ENCODE measurements around the gene DTNB.
"Not testable (repeated sequence)": the region's sequence is repeated elsewhere in the genome, so short reads cannot be mapped to it uniquely, and the experiment has no call there.

DTNB gene

GRCh38 chr2:25642298-25642697, 31.1 kb downstream of the DTNB start:
- in situ Hi-C loops (cut with HindIII; ENCODE audit: low pct_ligation_motif_present, low pct_unique_long_range_greater_than_20kb, low sequenced_read_pairs) = no loop called here
- no peak for DNase-seq

GRCh38 chr2:25639696-25640095, 33.7 kb downstream of the DTNB start:
- in situ Hi-C loops (cut with HindIII; ENCODE audit: low pct_ligation_motif_present, low pct_unique_long_range_greater_than_20kb, low sequenced_read_pairs) = no loop called here
- DNase-seq = no peak

DNA sequence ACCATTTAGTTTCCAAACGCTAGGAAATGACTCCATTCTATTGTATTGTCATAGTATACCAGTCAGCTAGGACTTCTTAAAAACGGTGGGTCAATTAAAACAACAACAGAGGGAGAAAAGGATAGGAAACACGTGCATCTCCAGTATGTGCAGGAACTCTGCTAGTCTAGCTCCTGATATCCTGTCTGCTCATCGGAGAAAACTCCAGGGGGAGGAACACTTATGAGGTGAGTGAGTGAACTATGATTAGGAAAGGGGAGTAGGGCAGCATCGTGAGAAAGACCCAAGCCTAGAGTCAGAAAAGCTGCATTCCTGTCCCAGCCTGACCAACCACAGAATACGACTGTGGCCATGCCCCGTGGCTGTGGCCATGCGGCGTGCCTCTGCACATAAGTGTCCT, 34.2 kb downstream of the DTNB start:
- in situ Hi-C loops (cut with HindIII; ENCODE audit: low pct_ligation_motif_present, low pct_unique_long_range_greater_than_20kb, low sequenced_read_pairs) = no loop called here

DNA sequence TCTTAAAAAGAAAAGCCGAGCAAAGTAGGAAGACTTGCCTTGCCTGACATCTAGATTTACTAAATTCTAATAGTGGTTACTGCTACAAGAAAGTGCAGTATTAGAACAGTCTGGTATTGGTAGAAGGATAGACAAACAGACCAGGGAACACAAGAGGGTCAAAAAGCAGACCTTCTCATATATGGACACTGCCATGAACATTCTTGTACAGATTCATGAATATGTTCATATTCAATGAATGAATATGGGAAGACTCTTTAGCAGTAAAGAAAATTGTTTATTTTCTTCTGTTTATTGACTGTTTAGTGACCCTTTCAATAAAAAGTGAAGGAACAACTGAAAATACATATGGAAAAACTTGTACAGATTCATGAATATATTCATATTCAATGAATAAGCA, 37.6 kb downstream of the DTNB start:
- in situ Hi-C loops (cut with HindIII; ENCODE audit: low pct_ligation_motif_present, low pct_unique_long_range_greater_than_20kb, low sequenced_read_pairs) = no loop called here
- DNase-seq = no peak

More for the DNA sequence above, 34.2 kb downstream of the DTNB start:
- no peak for DNase-seq

- in situ Hi-C loops (cut with HindIII; ENCODE audit: low pct_ligation_motif_present, low pct_unique_long_range_greater_than_20kb, low sequenced_read_pairs); DNase-seq: not testable (repeated sequence)
Observed at GRCh38 chr2:25633801-25634200, 39.6 kb downstream of the DTNB start.

DNA sequence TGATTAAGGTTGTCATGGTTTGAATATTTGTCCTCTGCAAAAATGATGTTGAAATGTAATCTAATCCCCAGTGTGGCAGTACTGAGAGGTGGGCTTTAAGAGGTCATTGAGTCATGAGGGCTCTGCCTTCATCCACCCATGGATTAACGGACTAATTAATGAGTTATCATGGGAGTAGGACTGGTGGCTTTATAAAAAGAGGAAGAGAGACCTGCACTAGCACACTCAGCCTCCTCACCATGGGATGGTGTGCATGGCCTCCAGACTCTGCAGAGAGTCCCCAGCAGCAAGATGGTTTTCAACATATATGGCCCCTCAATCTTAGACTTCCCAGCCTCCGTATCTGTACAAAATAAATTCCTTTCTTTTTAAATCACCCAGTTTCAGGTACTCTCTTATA, 41.0 kb downstream of the DTNB start:
- DNase-seq = no peak
- in situ Hi-C loops (cut with HindIII; ENCODE audit: low pct_ligation_motif_present, low pct_unique_long_range_greater_than_20kb, low sequenced_read_pairs) = no loop called here

DNA sequence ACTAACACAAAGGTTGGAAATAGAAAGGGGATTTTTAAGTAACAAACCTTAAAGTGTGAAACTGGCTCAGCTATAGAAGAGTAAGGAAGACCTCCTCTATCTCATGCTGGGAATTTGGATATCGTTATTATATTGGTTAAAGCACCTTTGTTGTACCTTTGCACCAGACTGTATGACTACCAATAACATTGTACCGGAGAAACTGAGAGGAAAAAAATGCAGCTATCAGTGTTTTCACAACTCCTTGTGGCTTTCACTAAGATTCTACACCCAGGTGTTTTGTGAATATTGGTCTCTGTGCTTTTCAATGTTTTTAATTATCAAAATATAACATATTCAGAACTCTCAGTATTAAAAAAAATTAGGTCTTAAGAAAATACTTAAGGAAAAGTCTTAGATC, 48.7 kb downstream of the DTNB start:
- DNase-seq = no peak
- in situ Hi-C loops (cut with HindIII; ENCODE audit: low pct_ligation_motif_present, low pct_unique_long_range_greater_than_20kb, low sequenced_read_pairs) = no loop called here

- DNase-seq = no peak
- in situ Hi-C loops (cut with HindIII; ENCODE audit: low pct_ligation_motif_present, low pct_unique_long_range_greater_than_20kb, low sequenced_read_pairs) = no loop called here
Observed at GRCh38 chr2:25623361-25623760, 50.0 kb downstream of the DTNB start.

GRCh38 chr2:25620711-25621110, 52.7 kb downstream of the DTNB start:
- in situ Hi-C loops (cut with HindIII; ENCODE audit: low pct_ligation_motif_present, low pct_unique_long_range_greater_than_20kb, low sequenced_read_pairs) = no loop called here
- no peak for DNase-seq

GRCh38 chr2:25620077-25620476, 53.3 kb downstream of the DTNB start:
- in situ Hi-C loops (cut with HindIII; ENCODE audit: low pct_ligation_motif_present, low pct_unique_long_range_greater_than_20kb, low sequenced_read_pairs) = no loop called here

DNA sequence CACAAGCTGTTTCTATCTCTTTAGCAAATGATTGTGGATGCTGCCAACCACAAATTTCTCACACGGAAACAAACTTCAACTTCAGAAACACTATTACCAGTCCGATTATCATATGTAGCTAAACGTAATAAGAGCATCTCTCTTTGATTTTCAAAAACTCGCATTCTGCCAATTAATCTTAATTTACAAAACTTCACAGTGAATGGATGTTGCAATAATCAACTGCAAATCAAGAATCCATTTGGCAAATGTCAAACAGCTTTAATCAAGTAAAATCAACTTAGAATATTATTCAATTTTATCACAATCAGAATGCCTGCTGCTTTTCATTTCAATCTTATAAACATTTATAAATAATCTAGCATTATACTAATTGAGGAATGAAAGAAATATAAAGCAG, 54.2 kb downstream of the DTNB start:
- no peak for DNase-seq
- in situ Hi-C loops (cut with HindIII; ENCODE audit: low pct_ligation_motif_present, low pct_unique_long_range_greater_than_20kb, low sequenced_read_pairs) = no loop called here

More at GRCh38 chr2:25620077-25620476, 53.3 kb downstream of the DTNB start:
- no peak for DNase-seq

DNA sequence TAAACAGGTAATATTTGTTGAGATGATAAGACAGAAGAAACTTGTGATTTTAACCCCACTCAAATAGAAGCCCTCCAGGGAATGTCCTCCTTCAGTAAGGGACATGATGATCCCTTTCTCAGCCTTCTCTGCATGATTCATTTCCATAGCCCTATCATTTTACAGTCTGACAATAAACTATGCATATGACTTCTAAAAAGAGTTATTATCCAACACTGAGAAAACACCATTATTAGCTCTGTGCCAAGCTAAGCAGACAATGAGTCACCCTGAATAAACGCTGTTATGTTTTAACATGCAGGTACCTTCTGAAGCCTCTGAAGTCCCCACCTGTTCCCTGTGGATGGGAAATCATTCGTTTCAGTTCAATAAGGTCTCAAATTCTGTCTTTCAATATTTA, 54.7 kb downstream of the DTNB start:
- DNase-seq = no peak
- in situ Hi-C loops (cut with HindIII; ENCODE audit: low pct_ligation_motif_present, low pct_unique_long_range_greater_than_20kb, low sequenced_read_pairs) = no loop called here

DNA sequence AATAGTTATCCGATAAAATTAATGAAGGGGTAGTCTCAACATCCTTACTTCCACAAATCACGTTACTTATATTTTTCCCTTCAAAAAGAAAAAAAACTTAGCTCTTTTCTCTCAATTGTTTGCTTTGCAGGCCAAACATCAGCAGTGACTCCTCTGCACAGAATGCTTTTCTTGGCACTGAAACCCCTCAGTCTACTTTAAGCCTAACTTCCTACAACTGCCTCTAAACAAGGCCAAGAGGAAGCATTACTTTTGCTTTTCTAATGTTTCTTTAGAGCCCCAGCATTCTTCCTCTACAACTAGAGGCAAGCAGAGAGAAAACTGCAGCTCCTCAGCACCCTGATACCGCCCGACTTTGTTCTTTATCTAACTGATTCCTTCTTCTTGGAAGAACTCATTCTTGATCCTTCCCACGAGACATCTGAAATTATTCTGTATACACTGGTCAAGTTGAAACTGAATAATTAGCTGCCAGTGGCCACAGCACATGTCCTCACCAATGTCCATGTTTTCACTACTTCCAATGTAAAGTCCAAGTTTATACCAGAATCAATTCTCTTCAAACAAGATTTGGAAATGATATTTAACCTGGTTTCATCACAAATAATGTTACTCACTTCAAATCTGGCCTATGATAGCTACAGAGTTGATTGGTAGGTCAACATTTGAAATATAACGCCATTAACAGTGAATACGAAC, 55.3 kb downstream of the DTNB start:
- in situ Hi-C loops (cut with HindIII; ENCODE audit: low pct_ligation_motif_present, low pct_unique_long_range_greater_than_20kb, low sequenced_read_pairs) = no loop called here
- DNase-seq = no peak

DNA sequence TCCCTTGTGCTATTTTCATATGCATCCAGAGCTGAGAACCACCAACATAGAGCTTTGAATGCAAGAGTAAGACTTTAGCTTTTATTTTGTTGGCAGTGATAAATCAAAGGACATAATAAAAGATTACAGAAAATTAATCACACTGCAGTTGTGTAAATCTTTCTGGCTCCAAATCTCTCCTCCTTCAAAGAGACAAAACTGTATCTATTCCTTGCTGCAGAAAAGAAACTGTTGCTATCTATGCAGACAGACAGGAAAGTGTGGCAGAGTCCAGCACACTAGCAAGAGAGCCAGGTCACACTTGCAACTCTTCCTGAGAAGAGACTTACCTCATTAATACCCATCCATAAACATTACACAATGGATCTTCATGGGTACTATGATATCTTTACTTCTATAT, 57.5 kb downstream of the DTNB start:
- DNase-seq = no peak
- in situ Hi-C loops (cut with HindIII; ENCODE audit: low pct_ligation_motif_present, low pct_unique_long_range_greater_than_20kb, low sequenced_read_pairs) = no loop called here

DNA sequence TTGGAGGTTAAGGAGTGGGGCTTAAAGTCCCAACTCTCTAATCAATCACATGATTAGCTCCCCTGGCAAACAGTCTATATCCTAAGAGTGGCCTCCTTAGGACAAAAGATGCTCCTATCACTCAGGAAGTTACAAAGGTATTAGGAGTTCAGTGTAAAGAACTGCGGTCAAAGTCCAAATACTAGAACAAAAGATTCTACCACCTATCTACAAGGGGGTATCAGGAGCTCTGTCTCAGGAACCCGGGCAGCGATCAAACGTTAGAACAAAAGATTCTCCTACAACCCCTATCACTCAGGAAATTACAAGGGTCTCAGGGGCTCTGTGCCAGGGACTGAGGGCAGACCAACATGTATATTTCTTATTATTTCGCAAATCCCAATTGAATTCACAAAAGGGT, 58.0 kb downstream of the DTNB start:
- no peak for DNase-seq
- in situ Hi-C loops (cut with HindIII; ENCODE audit: low pct_ligation_motif_present, low pct_unique_long_range_greater_than_20kb, low sequenced_read_pairs) = no loop called here

DNA sequence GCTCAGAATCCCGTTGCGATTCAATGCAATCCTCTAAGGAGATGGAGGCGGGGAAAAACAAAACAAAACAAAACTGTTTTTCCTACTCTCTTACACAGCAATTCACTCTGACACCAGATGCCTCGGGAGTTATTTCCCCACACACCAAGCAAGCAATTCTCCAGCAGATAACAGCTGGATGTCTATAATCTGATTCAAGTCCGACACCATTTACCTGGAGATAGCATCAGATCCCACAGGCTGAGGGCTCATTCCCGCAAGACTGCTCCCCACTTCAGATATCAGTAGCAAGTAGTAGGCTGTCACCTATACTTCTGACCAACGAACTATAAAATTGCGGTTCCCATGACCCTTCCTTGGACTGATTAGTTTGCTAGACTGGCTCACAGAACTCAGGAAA, 58.7 kb downstream of the DTNB start:
- in situ Hi-C loops (cut with HindIII; ENCODE audit: low pct_ligation_motif_present, low pct_unique_long_range_greater_than_20kb, low sequenced_read_pairs) = no loop called here
- DNase-seq = no peak

DNA sequence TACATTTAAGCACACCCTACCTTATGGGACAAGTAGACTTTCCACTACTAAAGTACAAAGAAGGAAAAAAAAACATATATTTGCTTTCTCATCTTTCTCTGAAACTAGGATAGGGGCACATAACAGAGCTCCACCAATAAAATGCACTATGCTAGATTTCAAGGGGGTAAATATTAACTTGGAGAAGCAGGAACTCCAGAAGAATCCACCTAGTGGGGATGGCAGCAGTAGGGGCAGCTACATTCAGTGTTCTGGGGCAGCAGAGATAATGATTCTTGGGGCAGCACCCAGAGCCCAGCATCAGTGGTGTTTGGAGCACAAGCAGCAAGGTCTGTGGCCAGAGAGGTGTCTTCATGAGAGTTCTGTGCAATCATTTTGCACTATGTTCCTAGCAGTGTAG, 64.7 kb downstream of the DTNB start:
- in situ Hi-C loops (cut with HindIII; ENCODE audit: low pct_ligation_motif_present, low pct_unique_long_range_greater_than_20kb, low sequenced_read_pairs) = no loop called here

GRCh38 chr2:25606892-25607291, 66.5 kb downstream of the DTNB start:
- in situ Hi-C loops (cut with HindIII; ENCODE audit: low pct_ligation_motif_present, low pct_unique_long_range_greater_than_20kb, low sequenced_read_pairs) = no loop called here
- peak; percentile 53 for DNase-seq

More for the DNA sequence above, 64.7 kb downstream of the DTNB start:
- DNase-seq = peak; percentile 29

DNA sequence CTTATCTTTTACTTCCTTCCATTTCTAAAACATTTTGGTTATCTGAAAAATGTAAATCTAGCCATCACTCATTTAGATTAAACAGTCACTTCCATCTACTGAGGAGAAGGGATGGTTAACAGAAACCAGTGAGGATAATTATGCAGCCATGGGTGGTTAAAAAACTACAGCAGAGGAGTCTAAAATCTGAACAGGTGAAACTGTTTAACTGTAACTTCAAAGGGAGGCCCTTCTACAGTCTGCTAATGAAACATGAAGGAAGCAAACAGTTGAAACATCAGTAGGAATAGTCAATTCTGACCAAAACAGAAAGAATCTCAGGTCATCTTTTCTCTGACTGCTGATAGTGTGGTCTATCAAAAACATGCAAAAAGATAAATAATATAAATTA, 71.0 kb downstream of the DTNB start:
- in situ Hi-C loops (cut with HindIII; ENCODE audit: low pct_ligation_motif_present, low pct_unique_long_range_greater_than_20kb, low sequenced_read_pairs) = no loop called here
- no peak for DNase-seq

DNA sequence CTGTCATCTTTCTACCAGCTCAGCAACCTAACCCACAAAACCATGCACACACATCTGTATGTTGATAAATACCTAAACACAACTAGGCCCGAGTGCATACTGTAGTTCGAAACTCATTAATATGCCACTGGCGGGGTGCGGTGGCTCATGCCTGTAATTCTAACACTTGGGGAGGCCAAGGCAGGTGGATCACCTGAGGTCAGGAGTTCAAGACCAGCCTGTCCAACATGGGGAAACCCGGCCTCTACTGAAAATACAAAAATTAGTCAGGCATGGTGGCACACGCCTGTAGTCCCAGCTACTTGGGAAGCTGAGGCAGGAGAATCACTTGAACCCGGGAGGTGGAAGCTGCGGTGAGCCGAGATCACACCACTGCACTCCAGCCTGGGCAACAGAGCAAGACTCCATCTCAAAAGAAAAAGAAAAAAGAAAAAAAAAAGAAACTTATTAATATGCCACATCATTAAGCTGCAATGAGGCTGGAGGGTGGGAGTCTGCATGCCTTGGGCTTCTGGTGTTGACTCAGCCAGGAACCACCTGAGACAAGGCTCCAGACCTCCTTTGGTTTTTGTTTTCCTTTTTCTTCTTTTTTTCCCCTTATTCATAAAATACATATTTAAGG, 71.6 kb downstream of the DTNB start:
- in situ Hi-C loops (cut with HindIII; ENCODE audit: low pct_ligation_motif_present, low pct_unique_long_range_greater_than_20kb, low sequenced_read_pairs); DNase-seq: not testable (repeated sequence)

Measured in ACHN (cell line).